ENCODE measurements around the gene EPAS1. TPM values are rescaled to one million over a fixed set of nuclear protein-coding genes. Genes with fewer than 3 reads are reported as not detected.

Gene EPAS1
- total RNA-seq, 4 donors from 2014 or later = 126 to 249 (median 148) TPM

- TF ChIP-seq POLR2A (IDR thresholded peaks at IDR 0.05) = no peak
- TF ChIP-seq CTCF (IDR thresholded peaks at IDR 0.05) = no peak
- no peak overlapping the region for H3K4me3 ChIP-seq (ENCODE audit: low read depth, poor library complexity, severe bottlenecking)
- intact Hi-C loops (cut with DNase I; ENCODE audit: low total_unique reads) = no loop called here
- 92 to 93% methylated on average over 6 of the region's 6 CpGs for WGBS, 2 donors
- DNase-seq (ENCODE audit: low spot score in 2 of 2) = no peak
These were observed 105.7 kb downstream of the EPAS1 start for GRCh38 chr2:46402874-46403273.

- H3K4me3 ChIP-seq (ENCODE audit: low read depth, poor library complexity, severe bottlenecking) = no peak overlapping the region
- intact Hi-C loops (cut with DNase I; ENCODE audit: low total_unique reads) = no loop called here
- 75 to 85% methylated on average over 8 of the region's 8 CpGs for WGBS, 2 donors
- no peak for DNase-seq (ENCODE audit: low spot score in 2 of 2)
- TF ChIP-seq POLR2A (IDR thresholded peaks at IDR 0.05) (no peak), CTCF (IDR thresholded peaks at IDR 0.05) (no peak)
These were observed 107.1 kb downstream of the EPAS1 start for GRCh38 chr2:46404181-46404759.

- TF ChIP-seq POLR2A (IDR thresholded peaks at IDR 0.05) (no peak), CTCF (IDR thresholded peaks at IDR 0.05) (no peak)
- intact Hi-C loops (cut with DNase I; ENCODE audit: low total_unique reads) = no loop called here
- DNase-seq (ENCODE audit: low spot score in 2 of 2) = no peak
- WGBS, 2 donors = 75 to 81% methylated on average over 14 of the region's 14 CpGs
- H3K4me3 ChIP-seq (ENCODE audit: low read depth, poor library complexity, severe bottlenecking) = no peak overlapping the region
These were observed 110.7 kb downstream of the EPAS1 start for GRCh38 chr2:46407852-46408455.

- no peak for DNase-seq (ENCODE audit: low spot score in 2 of 2)
- TF ChIP-seq POLR2A (IDR thresholded peaks at IDR 0.05) (no peak), CTCF (IDR thresholded peaks at IDR 0.05) (no peak)
- intact Hi-C loops (cut with DNase I; ENCODE audit: low total_unique reads) = no loop called here
- 75 to 89% methylated on average over 4 of the region's 4 CpGs for WGBS, 2 donors
- H3K4me3 ChIP-seq (ENCODE audit: low read depth, poor library complexity, severe bottlenecking) = no peak overlapping the region
These were observed 112.5 kb downstream of the EPAS1 start for GRCh38 chr2:46409756-46410155.

- intact Hi-C loops (cut with DNase I; ENCODE audit: low total_unique reads) = no loop called here
- 63 to 64% methylated on average over 9 to 10 of the region's 10 CpGs for WGBS, 2 donors
- H3K4me3 ChIP-seq (ENCODE audit: low read depth, poor library complexity, severe bottlenecking) = no peak overlapping the region
- TF ChIP-seq CTCF (IDR thresholded peaks at IDR 0.05) (no peak), POLR2A (IDR thresholded peaks at IDR 0.05) (no peak)
- no peak for DNase-seq (ENCODE audit: low spot score in 2 of 2)
These were observed 113.4 kb downstream of the EPAS1 start for GRCh38 chr2:46410273-46411244.
